Type B pancreatic cell (in vitro differentiated cells): ENCODE data around the gene AP1S2. TPM values are rescaled to one million over a fixed set of nuclear protein-coding genes. Genes with fewer than 3 reads are reported as not detected.

Experiments used
- DNase-seq: peaks from one replicate; pipeline ENCODE4 v3.0.0; 2021; ENCODE audit warnings: mixed read lengths; ENCODE audit not compliant: unreplicated experiment; ENCODE audit errors: extremely low spot score
- H3K27ac Mint-ChIP-seq: 2 replicates; pipeline ENCODE4 v1.8.0; 2021; ENCODE audit warnings: mild to moderate bottlenecking, mixed read lengths
- H3K27me3 Mint-ChIP-seq: 2 replicates; pipeline ENCODE4 v1.8.0; 2021; ENCODE audit warnings: mixed read lengths
- H3K36me3 Mint-ChIP-seq: 2 replicates; pipeline ENCODE4 v1.8.0; 2021; ENCODE audit warnings: mixed read lengths
- H3K4me1 Mint-ChIP-seq: one replicate; pipeline ENCODE4 v1.8.0; 2021; ENCODE audit warnings: mixed read lengths; ENCODE audit not compliant: unreplicated experiment
- H3K4me3 Mint-ChIP-seq: 2 replicates; pipeline ENCODE4 v1.8.0; 2021; ENCODE audit warnings: mild to moderate bottlenecking, mixed read lengths
- H3K9me3 Mint-ChIP-seq: 2 replicates; pipeline ENCODE4 v1.8.0; 2021; ENCODE audit warnings: mixed read lengths
- CTCF ChIP-seq: fragments of 200-600 bp; sonication (generic); conservative IDR thresholded peaks from 2 replicates; pipeline ENCODE4 v1.5.0; 2021; ENCODE audit warnings: antibody characterized with exemption, mild to moderate bottlenecking
- long read RNA-seq: library from polyadenylated mRNA; unstranded; transcript quantifications from one replicate; pipeline ENCODE4 v2.0.0, GENCODE V29; 2020
- total RNA-seq: library from RNA; stranded (reverse); gene quantifications from 2 replicates; pipeline ENCODE4 v1.2.1, GENCODE V29; 2021; ENCODE audit warnings: low replicate concordance

AP1S2 gene
- total RNA-seq, result 51.4 and 87.8 TPM in 2 replicates
- long read RNA-seq, transcript AP1S2-201 (5 exons, 2,237 nt), result major isoform, 49 of 136 reads
- long read RNA-seq, partial matches to known transcripts, result 15 of 136 reads
- long read RNA-seq, other reads (novel, unspliced or antisense), result 68 of 136 reads

- Mint-ChIP-seq H3K4me3 (peak within 1 kb of the TSS; percentile 98), H3K9me3 (no peaks in the 10 kb centered on the region), H3K4me1 (peaks cover 29% of the 10 kb centered on the region), H3K27me3 (peaks cover 8% of the 10 kb centered on the region), H3K27ac (peak within 1 kb of the TSS; percentile 99), H3K36me3 (peaks cover 4% of the 10 kb centered on the region)
- peak; percentile 98 for DNase-seq
- TF ChIP-seq CTCF, result no peak
Measured at GRCh38 chrX:15854712-15855567, at the start of gene AP1S2. Gene AP1S2 (minus strand): TSS chrX:15854813. CDS start chrX:15852524, 2,289 bp downstream.

GRCh38 chrX:15903186-15903681 lies 48.6 kb upstream of the AP1S2 start:
- no peak for TF ChIP-seq CTCF
- Mint-ChIP-seq H3K27me3 (no peaks in the 10 kb centered on the region), H3K4me3 (no peak overlapping the region)

GRCh38 chrX:15895334-15895733 lies 40.7 kb upstream of the AP1S2 start:
- no peak for TF ChIP-seq CTCF
- no peaks in the 10 kb centered on the region for H3K4me1 Mint-ChIP-seq
- H3K9me3 Mint-ChIP-seq, result no peaks in the 10 kb centered on the region
- H3K27me3 Mint-ChIP-seq, result peaks cover 3% of the 10 kb centered on the region
- no peak overlapping the region for H3K27ac Mint-ChIP-seq
- DNase-seq, result no peak
- H3K36me3 Mint-ChIP-seq, result no peaks in the 10 kb centered on the region
- no peak overlapping the region for H3K4me3 Mint-ChIP-seq

More at GRCh38 chrX:15903186-15903681, 48.6 kb upstream of the AP1S2 start:
- Mint-ChIP-seq H3K9me3 (peaks cover 7% of the 10 kb centered on the region), H3K4me1 (peaks cover 5% of the 10 kb centered on the region), H3K27ac (no peak overlapping the region), H3K36me3 (no peaks in the 10 kb centered on the region)
- no peak for DNase-seq

GRCh38 chrX:15894724-15895123 lies 40.1 kb upstream of the AP1S2 start:
- Mint-ChIP-seq H3K4me1 (no peaks in the 10 kb centered on the region), H3K9me3 (no peaks in the 10 kb centered on the region), H3K27ac (no peak overlapping the region), H3K4me3 (no peak overlapping the region), H3K27me3 (peaks cover 3% of the 10 kb centered on the region), H3K36me3 (no peaks in the 10 kb centered on the region)
- DNase-seq, result no peak
- no peak for TF ChIP-seq CTCF

- Mint-ChIP-seq H3K4me1 (no peaks in the 10 kb centered on the region), H3K4me3 (no peak overlapping the region), H3K27me3 (peaks cover 7% of the 10 kb centered on the region), H3K36me3 (no peaks in the 10 kb centered on the region), H3K27ac (no peak overlapping the region), H3K9me3 (no peaks in the 10 kb centered on the region)
- no peak for DNase-seq
- TF ChIP-seq CTCF, result no peak
Measured at GRCh38 chrX:15890463-15890862, 35.9 kb upstream of the AP1S2 start.
